GM23338 (cell line): ENCODE measurements around the gene ARF6. TPM values are rescaled to one million over a fixed set of nuclear protein-coding genes. Genes with fewer than 3 reads are reported as not detected.
"Not testable (repeated sequence)": the region's sequence is repeated elsewhere in the genome, so short reads cannot be mapped to it uniquely, and the experiment has no call there.

ENCODE experiments used
- ATAC-seq: fragments of 200-7000 bp; cut with Tn5 transposase; 3 replicates; pipeline ENCODE4 v1.9.1; 2020
- DNase-seq: peaks from one replicate; pipeline ENCODE4 v3.0.0-alpha.2; 2015; ENCODE audit warnings: low spot score
- H2AFZ ChIP-seq: fragments of 200-600 bp; sonication (generic); 2 replicates; pipeline ENCODE4 v1.8.0; 2016; ENCODE audit warnings: antibody characterized with exemption, mild to moderate bottlenecking, moderate library complexity
- H3F3A ChIP-seq: fragments of 200-600 bp; sonication (generic); replicated peaks from 2 replicates; pipeline ENCODE4 v1.8.0; 2017; ENCODE audit warnings: antibody characterized with exemption, mixed run types, low read depth
- H3K27ac ChIP-seq: fragments of 200-600 bp; sonication (generic); 2 replicates; pipeline ENCODE4 v1.6.1; 2016; ENCODE audit warnings: low read depth
- H3K27me3 ChIP-seq: fragments of 200-600 bp; sonication (generic); 2 replicates; pipeline ENCODE4 v1.8.0; 2016; ENCODE audit warnings: mild to moderate bottlenecking, mixed run types, moderate library complexity; ENCODE audit not compliant: insufficient read depth
- H3K36me3 ChIP-seq: fragments of 200-600 bp; sonication (generic); 2 replicates; pipeline ENCODE4 v1.8.0; 2016; ENCODE audit warnings: mild to moderate bottlenecking; ENCODE audit not compliant: insufficient read depth
- H3K4me1 ChIP-seq: fragments of 200-600 bp; sonication (generic); 2 replicates; pipeline ENCODE4 v1.8.0; 2016; ENCODE audit warnings: mild to moderate bottlenecking, moderate library complexity; ENCODE audit not compliant: insufficient read depth
- H3K4me2 ChIP-seq: fragments of 200-600 bp; sonication (generic); 2 replicates; pipeline ENCODE4 v1.7.1; 2017; ENCODE audit warnings: mixed run types
- H3K4me3 ChIP-seq: fragments of 200-600 bp; sonication (generic); 2 replicates; pipeline ENCODE4 v1.6.1; 2016; ENCODE audit warnings: mixed run types
- H3K79me2 ChIP-seq: fragments of 200-600 bp; sonication (generic); replicated peaks from 2 replicates; pipeline ENCODE4 v1.8.0; 2017; ENCODE audit warnings: mild to moderate bottlenecking; ENCODE audit not compliant: insufficient read depth
- H3K9me2 ChIP-seq: fragments of 200-600 bp; sonication (generic); 2 replicates; pipeline ENCODE4 v1.8.0; 2017; ENCODE audit not compliant: insufficient read depth
- H4K20me1 ChIP-seq: fragments of 200-600 bp; sonication (generic); replicated peaks from 2 replicates; pipeline ENCODE4 v1.8.0; 2017; ENCODE audit warnings: mild to moderate bottlenecking; ENCODE audit not compliant: insufficient read depth
- H3K27ac Mint-ChIP-seq: 2 replicates; pipeline ENCODE4 v1.8.0; 2020; ENCODE audit warnings: inconsistent platforms, mild to moderate bottlenecking, moderate library complexity, mixed read lengths
- H3K27me3 Mint-ChIP-seq: 3 replicates; pipeline ENCODE4 v1.8.0; 2022; ENCODE audit warnings: low read depth, mild to moderate bottlenecking, moderate library complexity, mixed read lengths, inconsistent platforms; ENCODE audit not compliant: insufficient read depth, poor library complexity
- H3K36me3 Mint-ChIP-seq: 3 replicates; pipeline ENCODE4 v1.8.0; 2021; ENCODE audit warnings: low read depth, mild to moderate bottlenecking, inconsistent platforms, moderate library complexity, mixed read lengths
- H3K4me1 Mint-ChIP-seq: 3 replicates; pipeline ENCODE4 v1.8.0; 2020; ENCODE audit warnings: mild to moderate bottlenecking, inconsistent platforms, mixed read lengths
- H3K4me3 Mint-ChIP-seq: 3 replicates; pipeline ENCODE4 v1.8.0; 2021; ENCODE audit warnings: moderate library complexity, mild to moderate bottlenecking, inconsistent platforms, mixed read lengths
- H3K9me3 Mint-ChIP-seq: 3 replicates; pipeline ENCODE4 v1.8.0; 2020; ENCODE audit warnings: moderate library complexity, mild to moderate bottlenecking, inconsistent platforms, mixed read lengths
- CREB1 ChIP-seq: fragments of 250-450 bp; sonication (Bioruptor Pico); IDR thresholded peaks from 2 replicates; pipeline ENCODE4 v1.5.0; 2020; ENCODE audit warnings: low read depth, mild to moderate bottlenecking, moderate library complexity
- CTCF ChIP-seq, 2 experiments: fragments of 200-600 bp in 1 of 2; sonication (generic) in 1 of 2; conservative IDR thresholded peaks; 2 replicates each; pipeline versions ENCODE4 v1.5.1 to v1.6.1; 2016 to 2017; ENCODE audit warnings: antibody characterized with exemption in 2 of 2, low read depth in 2 of 2, mild to moderate bottlenecking in 2 of 2, moderate library complexity in 1 of 2
- JUNB ChIP-seq: IDR thresholded peaks from one replicate; pipeline ENCODE4 v1.6.1; 2016; ENCODE audit warnings: antibody characterized with exemption; ENCODE audit not compliant: unreplicated experiment
- NANOG ChIP-seq: IDR thresholded peaks from 2 replicates; pipeline ENCODE4 v1.6.1; 2016; ENCODE audit warnings: antibody characterized with exemption, borderline replicate concordance
- STAT1 ChIP-seq: IDR thresholded peaks from one replicate; pipeline ENCODE4 v1.6.1; 2016; ENCODE audit warnings: antibody characterized with exemption; ENCODE audit not compliant: unreplicated experiment
- ZNF114 ChIP-seq: fragments of 250-450 bp; sonication (Bioruptor Pico); IDR thresholded peaks from 2 replicates; pipeline ENCODE4 v1.5.0; 2020; ENCODE audit warnings: mild to moderate bottlenecking, moderate library complexity
- polyA plus RNA-seq: library from polyadenylated mRNA; unstranded; fragments of >200 nt; fragmentation: Nextera tagmentation; extraction: Ambion mirVana; gene quantifications from 2 replicates; pipeline ENCODE4 v1.2.1, GENCODE V29; 2016
- total RNA-seq: library from RNA; depleted of rRNA; stranded (reverse); fragments of >200 nt; shearing (Covaris generic); gene quantifications from 2 replicates; pipeline ENCODE4 v1.2.3, GENCODE V29; 2014
- TF ChIP-seq, protein P1 (sequence below): IDR thresholded peaks from one replicate; pipeline ENCODE4 v1.6.1; 2018; ENCODE audit warnings: antibody characterized with exemption; ENCODE audit not compliant: unreplicated experiment
- TF ChIP-seq, protein P2 (sequence below): IDR thresholded peaks from 2 replicates; pipeline ENCODE4 v1.6.1; 2016; ENCODE audit warnings: antibody characterized with exemption

Gene ARF6
- total and polyA plus RNA-seq, 2 experiments from 2014 or later, result 47.8 to 73.1 TPM

GRCh38 chr14:49896272-49896671, 3.4 kb downstream of the ARF6 start:
- H3K4me3 Mint-ChIP-seq, result peak overlapping the region; percentile 98
- Histone ChIP-seq H3K4me3 (peak overlapping the region; percentile 95; the same call in 1 of the 2 replicates), H3K4me2 (peak overlapping the region; percentile 79), H4K20me1 (peaks cover 22% of the 10 kb centered on the region), H3K79me2 (peaks cover 52% of the 10 kb centered on the region), H3K4me1 (peaks cover 26% of the 10 kb centered on the region)
- H3K27ac ChIP-seq, H3F3A ChIP-seq, H3K36me3 ChIP-seq, H3K9me3 Mint-ChIP-seq, H2AFZ ChIP-seq, DNase-seq, H3K27me3 ChIP-seq, ATAC-seq, H3K9me2 ChIP-seq, H3K27me3 Mint-ChIP-seq, H3K27ac Mint-ChIP-seq: not testable (repeated sequence)
- H3K36me3 Mint-ChIP-seq, result peaks cover 36% of the 10 kb centered on the region
- H3K4me1 Mint-ChIP-seq, result peaks cover 31% of the 10 kb centered on the region

GRCh38 chr14:49896966-49897365, 4.1 kb downstream of the ARF6 start:
- H3K27me3 Mint-ChIP-seq, result peaks cover 7% of the 10 kb centered on the region
- Histone ChIP-seq H3K27ac (no peak overlapping the region), H2AFZ (no peak overlapping the region), H3K4me2 (peak overlapping the region; percentile 79), H4K20me1 (peaks cover 22% of the 10 kb centered on the region), H3K4me3 (peak overlapping the region; percentile 95; the same call in 1 of the 2 replicates), H3K79me2 (peaks cover 52% of the 10 kb centered on the region), H3K4me1 (peaks cover 26% of the 10 kb centered on the region), H3K9me2 (no peaks in the 10 kb centered on the region), H3K27me3 (no peaks in the 10 kb centered on the region), H3K36me3 (peaks cover 4% of the 10 kb centered on the region; the same call in 1 of the 2 replicates), H3F3A (no peaks in the 10 kb centered on the region)
- peak overlapping the region; percentile 46; the same call in 2 of the 3 replicates for H3K4me3 Mint-ChIP-seq
- no peak overlapping the region for H3K27ac Mint-ChIP-seq
- peaks cover 36% of the 10 kb centered on the region for H3K36me3 Mint-ChIP-seq
- DNase-seq (no peak), ATAC-seq (no peak)
- H3K9me3 Mint-ChIP-seq, result no peaks in the 10 kb centered on the region; the same call in 1 of the 3 replicates
- peaks cover 30% of the 10 kb centered on the region for H3K4me1 Mint-ChIP-seq
- TF ChIP-seq, protein P1, sequence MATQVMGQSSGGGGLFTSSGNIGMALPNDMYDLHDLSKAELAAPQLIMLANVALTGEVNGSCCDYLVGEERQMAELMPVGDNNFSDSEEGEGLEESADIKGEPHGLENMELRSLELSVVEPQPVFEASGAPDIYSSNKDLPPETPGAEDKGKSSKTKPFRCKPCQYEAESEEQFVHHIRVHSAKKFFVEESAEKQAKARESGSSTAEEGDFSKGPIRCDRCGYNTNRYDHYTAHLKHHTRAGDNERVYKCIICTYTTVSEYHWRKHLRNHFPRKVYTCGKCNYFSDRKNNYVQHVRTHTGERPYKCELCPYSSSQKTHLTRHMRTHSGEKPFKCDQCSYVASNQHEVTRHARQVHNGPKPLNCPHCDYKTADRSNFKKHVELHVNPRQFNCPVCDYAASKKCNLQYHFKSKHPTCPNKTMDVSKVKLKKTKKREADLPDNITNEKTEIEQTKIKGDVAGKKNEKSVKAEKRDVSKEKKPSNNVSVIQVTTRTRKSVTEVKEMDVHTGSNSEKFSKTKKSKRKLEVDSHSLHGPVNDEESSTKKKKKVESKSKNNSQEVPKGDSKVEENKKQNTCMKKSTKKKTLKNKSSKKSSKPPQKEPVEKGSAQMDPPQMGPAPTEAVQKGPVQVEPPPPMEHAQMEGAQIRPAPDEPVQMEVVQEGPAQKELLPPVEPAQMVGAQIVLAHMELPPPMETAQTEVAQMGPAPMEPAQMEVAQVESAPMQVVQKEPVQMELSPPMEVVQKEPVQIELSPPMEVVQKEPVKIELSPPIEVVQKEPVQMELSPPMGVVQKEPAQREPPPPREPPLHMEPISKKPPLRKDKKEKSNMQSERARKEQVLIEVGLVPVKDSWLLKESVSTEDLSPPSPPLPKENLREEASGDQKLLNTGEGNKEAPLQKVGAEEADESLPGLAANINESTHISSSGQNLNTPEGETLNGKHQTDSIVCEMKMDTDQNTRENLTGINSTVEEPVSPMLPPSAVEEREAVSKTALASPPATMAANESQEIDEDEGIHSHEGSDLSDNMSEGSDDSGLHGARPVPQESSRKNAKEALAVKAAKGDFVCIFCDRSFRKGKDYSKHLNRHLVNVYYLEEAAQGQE, result no peak
- TF ChIP-seq NANOG (no peak), ZNF114 (CRISPR knock-in tag) (no peak), STAT1 (no peak), CREB1 (CRISPR knock-in tag) (no peak), JUNB (no peak), CTCF (conservative IDR thresholded peaks at IDR 0.05; ENCODE audit: low read depth in 2 of 2) (no peak)
- TF ChIP-seq, protein P2, sequence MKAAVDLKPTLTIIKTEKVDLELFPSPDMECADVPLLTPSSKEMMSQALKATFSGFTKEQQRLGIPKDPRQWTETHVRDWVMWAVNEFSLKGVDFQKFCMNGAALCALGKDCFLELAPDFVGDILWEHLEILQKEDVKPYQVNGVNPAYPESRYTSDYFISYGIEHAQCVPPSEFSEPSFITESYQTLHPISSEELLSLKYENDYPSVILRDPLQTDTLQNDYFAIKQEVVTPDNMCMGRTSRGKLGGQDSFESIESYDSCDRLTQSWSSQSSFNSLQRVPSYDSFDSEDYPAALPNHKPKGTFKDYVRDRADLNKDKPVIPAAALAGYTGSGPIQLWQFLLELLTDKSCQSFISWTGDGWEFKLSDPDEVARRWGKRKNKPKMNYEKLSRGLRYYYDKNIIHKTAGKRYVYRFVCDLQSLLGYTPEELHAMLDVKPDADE, result no peak
